Measurements from ENCODE around the gene SERPINB5. TPM values are rescaled to one million over a fixed set of nuclear protein-coding genes. Genes with fewer than 3 reads are reported as not detected.

Gene SERPINB5
- total and polyA plus RNA-seq, 2 experiments from 2014 or later, result 0.16 TPM; not detected in 1

- Mint-ChIP-seq H3K27me3 (ENCODE audit: insufficient read depth, low read depth, poor library complexity) (peaks cover 5% of the 10 kb centered on the region), H3K36me3 (ENCODE audit: low read depth) (no peaks in the 10 kb centered on the region), H3K4me1 (no peaks in the 10 kb centered on the region; the same call in 2 of the 3 replicates), H3K27ac (no peak overlapping the region), H3K9me3 (no peaks in the 10 kb centered on the region), H3K4me3 (no peak overlapping the region)
- no peaks in the 10 kb centered on the region for H3K9me2 ChIP-seq (ENCODE audit: insufficient read depth)
- peak overlapping the region; percentile 91 for H2AFZ ChIP-seq
- ATAC-seq, result no peak
- no peak overlapping the region for H3K4me2 ChIP-seq
- no peak overlapping the region for H3K4me3 ChIP-seq
- H3K27ac ChIP-seq (ENCODE audit: low read depth), result no peak overlapping the region
- no peaks in the 10 kb centered on the region for H4K20me1 ChIP-seq (replicated peaks; ENCODE audit: insufficient read depth)
- no peaks in the 10 kb centered on the region for H3K79me2 ChIP-seq (replicated peaks; ENCODE audit: insufficient read depth)
- H3K4me1 ChIP-seq (ENCODE audit: insufficient read depth), result no peaks in the 10 kb centered on the region
- H3K27me3 ChIP-seq (ENCODE audit: insufficient read depth), result no peaks in the 10 kb centered on the region
- TF ChIP-seq ETS1 (IDR thresholded peaks at IDR 0.05), result no peak
- TF ChIP-seq CREB1 (CRISPR knock-in tag; IDR thresholded peaks at IDR 0.05; ENCODE audit: low read depth), result no peak
- no peak for TF ChIP-seq ZNF331 (CRISPR knock-in tag; IDR thresholded peaks at IDR 0.05; ENCODE audit: low read depth)
- no peak for TF ChIP-seq POLR2AphosphoS5 (IDR thresholded peaks at IDR 0.05; ENCODE audit: low read depth)
- TF ChIP-seq EZH2 (IDR thresholded peaks at IDR 0.05; ENCODE audit: low read depth, unreplicated experiment), result no peak
- no peak for TF ChIP-seq NANOG (IDR thresholded peaks at IDR 0.05; ENCODE audit: borderline replicate concordance)
- TF ChIP-seq ZNF114 (CRISPR knock-in tag; IDR thresholded peaks at IDR 0.05), result no peak
- no peak for TF ChIP-seq EZH2phosphoT487 (IDR thresholded peaks at IDR 0.05; ENCODE audit: unreplicated experiment)
- TF ChIP-seq REST (IDR thresholded peaks at IDR 0.05; ENCODE audit: unreplicated experiment), result no peak
- TF ChIP-seq JUNB (IDR thresholded peaks at IDR 0.05; ENCODE audit: unreplicated experiment), result no peak
- no peak for TF ChIP-seq CTCF (conservative IDR thresholded peaks at IDR 0.05; ENCODE audit: low read depth in 2 of 2)
- H3K36me3 ChIP-seq (ENCODE audit: insufficient read depth), result no peaks in the 10 kb centered on the region
- DNase-seq (ENCODE audit: low spot score), result no peak
- no peaks in the 10 kb centered on the region for H3F3A ChIP-seq (replicated peaks; ENCODE audit: low read depth)
These were observed 1.2 kb downstream of the SERPINB5 start for GRCh38 chr18:63477968-63478367.

Data from GM23338 (cell line).